HepG2 (cell line): ENCODE results near the gene CREBBP. TPM values are rescaled to one million over a fixed set of nuclear protein-coding genes. Genes with fewer than 3 reads are reported as not detected.
"Not testable (repeated sequence)": the region's sequence is repeated elsewhere in the genome, so short reads cannot be mapped to it uniquely, and the experiment has no call there.

ENCODE experiments used
- ATAC-seq: fragments of 200-7000 bp; cut with Tn5 transposase; 3 replicates; pipeline ENCODE4 v1.9.1; 2020; ENCODE audit warnings: mild to moderate bottlenecking, moderate library complexity
- BruUV-seq: library from RNA; stranded (reverse); fragments of 400-500 nt; replicated peaks from 2 replicates; lab custom pipeline; 2021; lab: Mats Ljungman, UMichigan
- CTCF ChIA-PET: fragments of 300-600 bp; formaldehyde crosslinking; extraction: SDS; loops from one replicate; lab custom pipeline; 2021; ENCODE audit warnings: low total read pairs, inconsistent platforms, low intra/inter-chr PET ratio; lab: Yijun Ruan, JAX
- POLR2A ChIA-PET: fragments of 350-600 bp; sonication (Branson Sonifier 250); formaldehyde crosslinking; loops from one replicate; lab custom pipeline; 2020; ENCODE audit warnings: antibody characterized with exemption, inconsistent platforms; lab: Yijun Ruan, JAX
- DNase-seq: peaks from one replicate; pipeline ENCODE4 v3.0.0-alpha.2; 2015; ENCODE audit warnings: low spot score
- FAIRE-seq: peaks from 3 replicates; lab custom pipeline; 2011; peaks lifted over from hg19 to GRCh38; lab: Jason Lieb, UNC
- H2AFZ ChIP-seq: one replicate; pipeline ENCODE4 v1.6.1; 2011; ENCODE audit warnings: low read length, inconsistent platforms
- H3K27ac ChIP-seq: fragments of 300-600 bp; 3 replicates; pipeline ENCODE4 v1.8.0; 2011; ENCODE audit warnings: mixed run types, mild to moderate bottlenecking, mixed read lengths, low read length, inconsistent platforms; ENCODE audit not compliant: insufficient read depth; ENCODE audit errors: extremely low read length
- H3K27me3 ChIP-seq, 2 experiments: fragments of 200-600 bp in 1 of 2; 2 replicates in 1 of 2; 3 replicates in 1 of 2; pipeline versions ENCODE4 v1.6.0 to v1.8.0; 2011; ENCODE audit warnings: low read length in 2 of 2, mild to moderate bottlenecking in 2 of 2, moderate library complexity in 2 of 2, inconsistent platforms in 1 of 2; ENCODE audit not compliant: insufficient read depth in 2 of 2, control insufficient read depth in 1 of 2
- H3K36me3 ChIP-seq, 2 experiments: fragments of 200-600 bp in 1 of 2; replicated peaks in 1 of 2; 2 replicates in 1 of 2; 3 replicates in 1 of 2; pipeline versions ENCODE4 v1.5.1 to v1.8.0; 2011; ENCODE audit warnings: low read length in 2 of 2, inconsistent platforms in 1 of 2; ENCODE audit not compliant: insufficient read depth in 2 of 2, control insufficient read depth in 1 of 2
- H3K4me1 ChIP-seq: 2 replicates; pipeline ENCODE4 v1.5.1; 2012; ENCODE audit warnings: low read length, inconsistent platforms; ENCODE audit not compliant: insufficient read depth
- H3K4me2 ChIP-seq: 2 replicates; pipeline ENCODE4 v1.6.0; 2011; ENCODE audit warnings: low read depth, low read length, inconsistent platforms
- H3K4me3 ChIP-seq, 3 experiments: fragments of 200-600 bp in 1 of 3; sonication (generic), shearing (Covaris generic) in 1 of 3; replicated peaks in 1 of 3; 2 replicates each; pipeline ENCODE4 v1.5.1; 2011 to 2016; ENCODE audit warnings: low read length in 3 of 3, inconsistent platforms in 2 of 3, low read depth in 2 of 3, mild to moderate bottlenecking in 2 of 3, control low read depth in 1 of 3, mixed read lengths in 1 of 3; ENCODE audit not compliant: insufficient read depth in 1 of 3
- H3K79me2 ChIP-seq: one replicate; pipeline ENCODE4 v1.6.1; 2011; ENCODE audit warnings: low read length, inconsistent platforms; ENCODE audit not compliant: insufficient read depth
- H3K9ac ChIP-seq: 2 replicates; pipeline ENCODE4 v1.6.0; 2011; ENCODE audit warnings: mild to moderate bottlenecking, low read depth, low read length, inconsistent platforms; ENCODE audit not compliant: insufficient read depth
- H3K9me3 ChIP-seq: 2 replicates; pipeline ENCODE4 v1.5.1; 2012; ENCODE audit warnings: mild to moderate bottlenecking, low read length
- H4K20me1 ChIP-seq: 2 replicates; pipeline ENCODE4 v1.6.0; 2011; ENCODE audit warnings: inconsistent platforms, mild to moderate bottlenecking, low read length, moderate library complexity; ENCODE audit not compliant: insufficient read depth
- AKAP8 ChIP-seq: sonication (generic); formaldehyde crosslinking; IDR thresholded peaks from 2 replicates; pipeline ENCODE4 v1.5.1; 2020; ENCODE audit warnings: mild to moderate bottlenecking, missing genetic modification reagents
- ARID2 ChIP-seq: sonication (generic); formaldehyde crosslinking; IDR thresholded peaks from 2 replicates; pipeline ENCODE4 v1.8.1; 2022; ENCODE audit warnings: mild to moderate bottlenecking, missing genetic modification reagents, borderline replicate concordance
- CEBPB ChIP-seq: IDR thresholded peaks from 2 replicates; pipeline ENCODE4 v1.6.1; 2011; ENCODE audit warnings: low read depth, low read length, improper control_type of control experiment, borderline replicate concordance
- FOXO4 ChIP-seq: sonication (generic); formaldehyde crosslinking; conservative IDR thresholded peaks from 2 replicates; pipeline ENCODE4 v1.8.1; 2023; ENCODE audit warnings: missing genetic modification reagents
- MTA1 ChIP-seq: sonication (generic); formaldehyde crosslinking; IDR thresholded peaks from 2 replicates; pipeline ENCODE4 v1.4.0; 2020; ENCODE audit warnings: missing genetic modification reagents, mild to moderate bottlenecking, borderline replicate concordance
- MXD3 ChIP-seq: IDR thresholded peaks from 2 replicates; pipeline ENCODE4 v1.6.1; 2016; ENCODE audit warnings: mild to moderate bottlenecking, missing biosample characterization, missing genetic modification reagents
- MYC ChIP-seq: sonication (generic); formaldehyde crosslinking; IDR thresholded peaks from 2 replicates; pipeline ENCODE4 v1.9.0; 2021; ENCODE audit warnings: missing genetic modification reagents, borderline replicate concordance
- PLRG1 ChIP-seq: fragments of 450-650 bp; conservative IDR thresholded peaks from 2 replicates; pipeline ENCODE4 v1.6.1; 2016
- SETDB1 ChIP-seq: sonication (generic); formaldehyde crosslinking; IDR thresholded peaks from 2 replicates; pipeline ENCODE4 v1.5.1; 2020; ENCODE audit warnings: missing genetic modification reagents, mild to moderate bottlenecking, borderline replicate concordance
- ZNF121 ChIP-seq: sonication (generic); formaldehyde crosslinking; IDR thresholded peaks from 2 replicates; pipeline ENCODE4 v1.5.0; 2020; ENCODE audit warnings: mild to moderate bottlenecking, missing genetic modification reagents
- ZNF503 ChIP-seq: sonication (generic); formaldehyde crosslinking; IDR thresholded peaks from 2 replicates; pipeline ENCODE4 v1.4.0; 2020; ENCODE audit warnings: missing genetic modification reagents
- ZNF766 ChIP-seq: sonication (generic); formaldehyde crosslinking; IDR thresholded peaks from 2 replicates; pipeline ENCODE4 v1.5.0; 2020; ENCODE audit warnings: missing genetic modification reagents, borderline replicate concordance
- ZNF841 ChIP-seq: sonication (generic); formaldehyde crosslinking; IDR thresholded peaks from 2 replicates; pipeline ENCODE4 v1.8.1; 2023; ENCODE audit warnings: missing genetic modification reagents, borderline replicate concordance
- WGBS: methylation state at CpG from one replicate; pipeline ENCODE4 v1.1.6; 2017; ENCODE audit warnings: low lambda C conversion rate; 5-methylcytosine and 5-hydroxymethylcytosine counted together
- in situ Hi-C: cut with HindIII; loops from 2 replicates; pipeline ENCODE4 v1.10.0; 2017; ENCODE audit warnings: low pct_unique_long_range_greater_than_20kb; ENCODE audit not compliant: extremely low pct_ligation_motif_present
- intact Hi-C: fragments of 100-400 bp; cut with micrococcal nuclease; formaldehyde crosslinking; loops from one replicate; pipeline ENCODE4 v1.10.0; 2022; ENCODE audit not compliant: unreplicated experiment
- polyA plus RNA-seq, 8 experiments: library from polyadenylated mRNA; depleted of rRNA in 3 of 8; stranded (reverse) in 7 of 8; unstranded in 1 of 8; fragments of >200 nt; fragmentation: Illumina TruSeq in 4 of 8; extraction: Trizol in 4 of 8; gene quantifications; 2 replicates each; pipeline versions ENCODE4 v1.2.1 to v1.2.3, GENCODE V29; 2011 to 2016; ENCODE audit warnings: low read depth in 4 of 8, missing spikeins in 1 of 8, mixed read lengths in 1 of 8; ENCODE audit not compliant: insufficient read depth in 1 of 8
- total RNA-seq, 5 experiments: library from RNA; depleted of rRNA; stranded (reverse); fragments of >200 nt; fragmentation: Illumina TruSeq; extraction: Trizol; gene quantifications; 2 replicates each; pipeline ENCODE4 v1.2.3, GENCODE V29; 2016; ENCODE audit warnings: low read depth in 1 of 5

CREBBP gene
- total and polyA plus RNA-seq, 2 of the 13 experiments (the other 11 are each of a cell fraction or from before 2014, with no cell fraction given): 5.3 to 10.4 TPM

GRCh38 chr16:3715430-3715829 is 165.1 kb downstream of the CREBBP start (continued):
- TF ChIP-seq MXD3 (CRISPR knock-in tag): no peak
- no peak for TF ChIP-seq CEBPB
- TF ChIP-seq ZNF503 (CRISPR knock-in tag): no peak
- 0 out of 2 replicates have a peak, but pooled peaks have one; percentile 11 for TF ChIP-seq AKAP8 (CRISPR knock-in tag)
- no peak for TF ChIP-seq ARID2
- TF ChIP-seq MYC (CRISPR knock-in tag): no peak
- TF ChIP-seq MTA1: no peak
- no peak for TF ChIP-seq SETDB1 (CRISPR knock-in tag)
- no peak for TF ChIP-seq ZNF841
- no peak for TF ChIP-seq PLRG1
- TF ChIP-seq ZNF766: no peak

GRCh38 chr16:3714378-3714777 is 166.1 kb downstream of the CREBBP start:
- DNase-seq, in situ Hi-C loops, BruUV-seq, H4K20me1 ChIP-seq, H3K9me3 ChIP-seq, H3K9ac ChIP-seq, H3K4me3 ChIP-seq, H3K27me3 ChIP-seq, CTCF ChIA-PET, H2AFZ ChIP-seq, H3K27ac ChIP-seq, FAIRE-seq, intact Hi-C loops, ATAC-seq, H3K4me2 ChIP-seq: not testable (repeated sequence)
- H3K36me3 ChIP-seq: peaks cover 1 to 12% of the 10 kb centered on the region in 2 experiments; a peak in 2 of 5 replicates
- POLR2A ChIA-PET: interaction anchor here (9.7 kb wide), 1 partner anchor 18 kb away, joined by 144 read pairs; no protein-coding TSS in a partner anchor
- 99% methylated on average over 10 of the region's 10 CpGs for WGBS
- peaks cover 73% of the 10 kb centered on the region for H3K79me2 ChIP-seq
- TF ChIP-seq FOXO4 (CRISPR knock-in tag) (0 out of 2 replicates have a peak, but pooled peaks have one; percentile 51), ZNF121 (CRISPR knock-in tag) (peak; percentile 83)
- peaks cover 64% of the 10 kb centered on the region for H3K4me1 ChIP-seq
